ENCODE results near the gene RECK.

GRCh38 chr9:36144309-36145232 is 107.9 kb downstream of the RECK start:
- TF ChIP-seq CTCF (IDR thresholded peaks at IDR 0.05; ENCODE audit: low read depth, low read length, poor library complexity, severe bottlenecking) = no peak
- no peak for TF ChIP-seq EZH2phosphoT487 (IDR thresholded peaks at IDR 0.05; ENCODE audit: borderline replicate concordance, low read length)

All from DOHH2 (cell line).